ENCODE data around the gene BRINP3.

The BRINP3 gene

DNA sequence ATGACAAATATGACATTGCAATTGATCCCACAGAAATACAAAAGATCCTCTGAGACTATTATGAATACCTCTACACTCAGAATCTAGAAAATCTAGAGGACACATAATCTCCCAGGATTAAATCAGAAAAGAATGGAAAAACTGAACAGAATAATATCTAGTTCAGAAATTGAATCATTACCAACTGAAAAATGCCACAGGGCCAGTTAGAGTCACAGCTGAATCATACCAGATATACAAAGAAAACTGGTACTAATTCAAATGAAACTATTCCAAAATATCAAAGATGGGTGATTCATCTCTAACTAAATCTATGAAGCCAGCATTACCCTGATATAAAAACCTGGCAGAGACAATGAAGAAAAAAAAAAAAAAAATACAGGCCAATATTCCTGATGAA is 149.3 kb downstream of the BRINP3 start:
- Histone ChIP-seq H3F3A (ENCODE audit: insufficient read depth) (no peaks in the 10 kb centered on the region), H3K9ac (ENCODE audit: low read length) (no peak overlapping the region), H3K79me2 (ENCODE audit: insufficient read depth, low read length) (no peaks in the 10 kb centered on the region), H3K27ac (ENCODE audit: low read depth, low read length) (no peak overlapping the region), H3K4me3 (ENCODE audit: insufficient read depth, low read length, poor library complexity, severe bottlenecking) (no peak overlapping the region), H3K27me3 (ENCODE audit: low read length) (no peaks in the 10 kb centered on the region), H3K4me2 (ENCODE audit: low read depth, low read length, poor library complexity, severe bottlenecking) (no peak overlapping the region), H3K9me2 (replicated peaks; ENCODE audit: insufficient read depth, low read length) (no peaks in the 10 kb centered on the region), H3K36me3 (ENCODE audit: low read length) (no peaks in the 10 kb centered on the region), H4K20me1 (ENCODE audit: low read depth, low read length) (no peaks in the 10 kb centered on the region), H2AFZ (ENCODE audit: low read depth, low read length, severe bottlenecking) (no peak overlapping the region), H3K9me3 (ENCODE audit: insufficient read depth, low read length) (peaks cover 8% of the 10 kb centered on the region; the same call in 1 of the 2 replicates)
- TF ChIP-seq, protein P1, sequence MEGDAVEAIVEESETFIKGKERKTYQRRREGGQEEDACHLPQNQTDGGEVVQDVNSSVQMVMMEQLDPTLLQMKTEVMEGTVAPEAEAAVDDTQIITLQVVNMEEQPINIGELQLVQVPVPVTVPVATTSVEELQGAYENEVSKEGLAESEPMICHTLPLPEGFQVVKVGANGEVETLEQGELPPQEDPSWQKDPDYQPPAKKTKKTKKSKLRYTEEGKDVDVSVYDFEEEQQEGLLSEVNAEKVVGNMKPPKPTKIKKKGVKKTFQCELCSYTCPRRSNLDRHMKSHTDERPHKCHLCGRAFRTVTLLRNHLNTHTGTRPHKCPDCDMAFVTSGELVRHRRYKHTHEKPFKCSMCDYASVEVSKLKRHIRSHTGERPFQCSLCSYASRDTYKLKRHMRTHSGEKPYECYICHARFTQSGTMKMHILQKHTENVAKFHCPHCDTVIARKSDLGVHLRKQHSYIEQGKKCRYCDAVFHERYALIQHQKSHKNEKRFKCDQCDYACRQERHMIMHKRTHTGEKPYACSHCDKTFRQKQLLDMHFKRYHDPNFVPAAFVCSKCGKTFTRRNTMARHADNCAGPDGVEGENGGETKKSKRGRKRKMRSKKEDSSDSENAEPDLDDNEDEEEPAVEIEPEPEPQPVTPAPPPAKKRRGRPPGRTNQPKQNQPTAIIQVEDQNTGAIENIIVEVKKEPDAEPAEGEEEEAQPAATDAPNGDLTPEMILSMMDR (IDR thresholded peaks at IDR 0.05; ENCODE audit: insufficient read depth, low read length, poor library complexity, severe bottlenecking): no peak
- no peak for TF ChIP-seq EZH2phosphoT487 (conservative IDR thresholded peaks at IDR 0.05; ENCODE audit: low read length)

DNA sequence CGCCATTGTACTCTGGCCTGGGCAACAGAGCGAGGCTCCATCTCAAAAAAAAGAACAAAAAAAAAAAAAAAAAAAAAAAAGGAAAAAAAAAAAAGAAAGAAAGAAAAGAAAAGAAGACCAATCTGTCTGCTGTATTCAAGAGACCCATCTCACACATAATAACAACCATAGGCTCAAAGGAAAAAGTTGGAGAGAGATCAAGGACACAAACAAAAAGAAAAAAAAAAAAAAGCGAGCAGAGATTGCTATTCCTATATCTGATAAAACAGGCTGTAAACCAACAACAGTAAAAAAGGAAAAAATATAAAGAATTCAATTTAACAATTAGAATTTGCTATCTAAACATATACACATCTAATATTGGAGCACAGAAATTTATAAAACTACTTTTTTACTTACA is 150.4 kb downstream of the BRINP3 start:
- H3K27me3 ChIP-seq (ENCODE audit: low read length): no peaks in the 10 kb centered on the region
- no peaks in the 10 kb centered on the region for H3K36me3 ChIP-seq (ENCODE audit: low read length)
- H3K9me3 ChIP-seq (ENCODE audit: insufficient read depth, low read length): peaks cover 8% of the 10 kb centered on the region; the same call in 1 of the 2 replicates
- H3F3A ChIP-seq (ENCODE audit: insufficient read depth): no peaks in the 10 kb centered on the region
- no peaks in the 10 kb centered on the region for H4K20me1 ChIP-seq (ENCODE audit: low read depth, low read length)
- H3K27ac ChIP-seq (ENCODE audit: low read depth, low read length): no peak overlapping the region
- no peak overlapping the region for H3K9ac ChIP-seq (ENCODE audit: low read length)
- H3K9me2 ChIP-seq (replicated peaks; ENCODE audit: insufficient read depth, low read length): no peaks in the 10 kb centered on the region
- TF ChIP-seq EZH2phosphoT487 (conservative IDR thresholded peaks at IDR 0.05; ENCODE audit: low read length): no peak
- TF ChIP-seq, protein P1 (IDR thresholded peaks at IDR 0.05; ENCODE audit: insufficient read depth, low read length, poor library complexity, severe bottlenecking): no peak
- no peak overlapping the region for H2AFZ ChIP-seq (ENCODE audit: low read depth, low read length, severe bottlenecking)
- H3K79me2 ChIP-seq (ENCODE audit: insufficient read depth, low read length): no peaks in the 10 kb centered on the region
- no peak overlapping the region for H3K4me3 ChIP-seq (ENCODE audit: insufficient read depth, low read length, poor library complexity, severe bottlenecking)
- H3K4me2 ChIP-seq (ENCODE audit: low read depth, low read length, poor library complexity, severe bottlenecking): no peak overlapping the region

- Histone ChIP-seq H3K36me3 (ENCODE audit: low read length) (no peaks in the 10 kb centered on the region), H3K27ac (ENCODE audit: low read depth, low read length) (no peak overlapping the region), H4K20me1 (ENCODE audit: low read depth, low read length) (no peaks in the 10 kb centered on the region), H3K4me2 (ENCODE audit: low read depth, low read length, poor library complexity, severe bottlenecking) (no peak overlapping the region), H3K79me2 (ENCODE audit: insufficient read depth, low read length) (no peaks in the 10 kb centered on the region), H3F3A (ENCODE audit: insufficient read depth) (no peaks in the 10 kb centered on the region), H3K4me3 (ENCODE audit: insufficient read depth, low read length, poor library complexity, severe bottlenecking) (no peak overlapping the region), H3K9ac (ENCODE audit: low read length) (no peak overlapping the region), H2AFZ (ENCODE audit: low read depth, low read length, severe bottlenecking) (peak overlapping the region; percentile 0), H3K27me3 (ENCODE audit: low read length) (no peaks in the 10 kb centered on the region), H3K9me3 (ENCODE audit: insufficient read depth, low read length) (no peaks in the 10 kb centered on the region), H3K9me2 (replicated peaks; ENCODE audit: insufficient read depth, low read length) (no peaks in the 10 kb centered on the region)
- TF ChIP-seq, protein P1 (IDR thresholded peaks at IDR 0.05; ENCODE audit: insufficient read depth, low read length, poor library complexity, severe bottlenecking): no peak
- no peak for TF ChIP-seq EZH2phosphoT487 (conservative IDR thresholded peaks at IDR 0.05; ENCODE audit: low read length)
These were observed 154.1 kb downstream of the BRINP3 start for GRCh38 chr1:190323530-190323929.

All from SU-DHL-6 (cell line).